PC-3 (cell line): ENCODE data around the gene TEPSIN. TPM values are rescaled to one million over a fixed set of nuclear protein-coding genes. Genes with fewer than 3 reads are reported as not detected.

ENCODE experiments used
- ATAC-seq: fragments of 200-7000 bp; cut with Tn5 transposase; 2 replicates; pipeline ENCODE4 v1.9.1; 2020; ENCODE audit warnings: mild to moderate bottlenecking, moderate library complexity
- BruUV-seq: library from RNA; stranded (reverse); fragments of 400-500 nt; replicated peaks from 2 replicates; lab custom pipeline; 2021; lab: Mats Ljungman, UMichigan
- CTCF ChIA-PET: fragments of 300-600 bp; sonication (Branson Sonifier 250); formaldehyde crosslinking; loops from one replicate; lab custom pipeline; 2022; ENCODE audit warnings: antibody characterized with exemption; lab: Charles Lee
- POLR2A ChIA-PET: fragments of 300-600 bp; sonication (Branson Sonifier 250); formaldehyde crosslinking; loops from one replicate; lab custom pipeline; 2022; ENCODE audit warnings: antibody characterized with exemption; ENCODE audit not compliant: unreplicated experiment; lab: Charles Lee
- DNase-seq: peaks from one replicate; pipeline ENCODE4 v3.0.0-alpha.2; 2015
- H2AFZ ChIP-seq: fragments of 300-600 bp; sonication (generic); 2 replicates; pipeline ENCODE4 v1.6.0; 2016; ENCODE audit warnings: antibody characterized with exemption, low read length
- H3F3A ChIP-seq: fragments of 300-600 bp; sonication (generic); one replicate; pipeline ENCODE4 v1.6.0; 2017; ENCODE audit warnings: antibody characterized with exemption, low read length, control low read depth, mild to moderate bottlenecking; ENCODE audit not compliant: unreplicated experiment
- H3K27ac ChIP-seq: fragments of 300-600 bp; sonication (generic); 2 replicates; pipeline ENCODE4 v1.5.1; 2016; ENCODE audit warnings: mild to moderate bottlenecking, low read length
- H3K27me3 ChIP-seq: fragments of 300-600 bp; sonication (generic); 2 replicates; pipeline ENCODE4 v1.6.1; 2016; ENCODE audit warnings: low read length, mixed read lengths
- H3K36me3 ChIP-seq: fragments of 300-600 bp; sonication (generic); 2 replicates; pipeline ENCODE4 v1.6.1; 2016; ENCODE audit warnings: low read depth, mixed run types, low read length, mixed read lengths
- H3K4me1 ChIP-seq: fragments of 300-600 bp; sonication (generic); 2 replicates; pipeline ENCODE4 v1.5.1; 2016; ENCODE audit warnings: low read length; ENCODE audit not compliant: insufficient read depth
- H3K4me2 ChIP-seq: fragments of 300-600 bp; sonication (generic); 2 replicates; pipeline ENCODE4 v1.6.0; 2016; ENCODE audit warnings: low read length
- H3K4me3 ChIP-seq: fragments of 300-600 bp; sonication (generic); 2 replicates; pipeline ENCODE4 v1.5.1; 2016; ENCODE audit warnings: mild to moderate bottlenecking, low read length, mixed read lengths
- H3K79me2 ChIP-seq: fragments of 300-600 bp; sonication (generic); 2 replicates; pipeline ENCODE4 v1.6.1; 2017; ENCODE audit warnings: low read length, mixed read lengths
- H3K9ac ChIP-seq: fragments of 300-600 bp; sonication (generic); 2 replicates; pipeline ENCODE4 v1.6.0; 2016; ENCODE audit warnings: mild to moderate bottlenecking, low read length
- H3K9me2 ChIP-seq: fragments of 300-600 bp; sonication (generic); replicated peaks from 2 replicates; pipeline ENCODE4 v1.6.1; 2016; ENCODE audit warnings: mixed run types, low read length, mixed read lengths
- H3K9me3 ChIP-seq: fragments of 300-600 bp; sonication (generic); 2 replicates; pipeline ENCODE4 v1.6.1; 2016; ENCODE audit warnings: low read length, mixed read lengths
- H4K20me1 ChIP-seq: fragments of 300-600 bp; sonication (generic); 2 replicates; pipeline ENCODE4 v1.6.1; 2016; ENCODE audit warnings: low read length, mixed read lengths
- CTCF ChIP-seq: fragments of 300-600 bp; sonication (generic); conservative IDR thresholded peaks from 2 replicates; pipeline ENCODE4 v1.5.1; 2017; ENCODE audit warnings: antibody characterized with exemption, low read depth, mild to moderate bottlenecking, low read length
- EZH2 ChIP-seq: fragments of 300-600 bp; sonication (generic); IDR thresholded peaks from one replicate; pipeline ENCODE4 v1.6.1; 2017; ENCODE audit warnings: antibody characterized with exemption, mild to moderate bottlenecking, low read length; ENCODE audit not compliant: unreplicated experiment
- EZH2phosphoT487 ChIP-seq: fragments of 300-600 bp; sonication (generic); IDR thresholded peaks from 2 replicates; pipeline ENCODE4 v1.6.1; 2018; ENCODE audit warnings: mild to moderate bottlenecking, antibody characterized with exemption, low read length, borderline replicate concordance
- intact Hi-C: fragments of 100-400 bp; cut with micrococcal nuclease; formaldehyde crosslinking; loops from 2 replicates; pipeline ENCODE4 v1.9.0; 2023
- total RNA-seq: library from RNA; depleted of rRNA; stranded (reverse); fragments of >200 nt; gene quantifications from 2 replicates; pipeline ENCODE4 v1.2.3, GENCODE V29; 2014

Gene TEPSIN
- total RNA-seq, 1 experiment from 2014 or later: 28.8 TPM

DNA sequence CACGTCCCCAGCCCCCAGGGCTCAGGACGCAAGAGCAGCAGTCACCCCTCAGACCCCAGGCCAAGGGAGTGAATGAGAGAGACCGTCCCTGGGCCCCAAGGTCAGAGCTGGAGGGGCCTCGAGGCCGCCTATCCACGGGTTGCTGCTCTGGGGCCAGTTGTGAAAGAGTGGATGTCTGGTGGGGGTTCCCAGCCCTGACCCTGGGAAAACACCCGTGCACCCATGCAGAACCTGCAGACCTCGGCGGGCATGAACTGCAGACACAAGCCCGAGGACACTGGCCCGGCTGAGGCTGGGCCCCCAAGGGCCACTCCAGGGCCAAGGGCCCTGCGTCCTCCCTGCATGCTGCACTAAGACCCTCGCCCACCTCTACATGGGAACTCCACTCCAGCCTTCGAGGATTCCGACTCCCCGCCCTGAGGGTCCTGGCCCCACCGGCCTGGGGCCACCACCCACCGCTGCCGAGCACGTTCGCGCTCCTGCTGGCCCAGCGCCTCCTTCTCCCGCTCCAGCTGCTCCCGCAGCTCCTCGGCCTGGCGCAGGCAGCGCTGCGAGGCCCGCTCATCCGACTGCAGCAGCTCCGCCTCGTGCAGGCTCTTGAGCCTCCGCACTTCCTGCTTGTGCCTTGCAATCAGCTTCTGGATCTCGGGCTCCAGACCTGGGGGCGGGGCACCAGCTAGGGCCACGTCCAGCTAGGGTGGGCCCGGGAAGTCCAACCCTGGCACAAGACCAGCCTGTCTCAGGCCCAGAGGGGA is 45.2 kb downstream of the TEPSIN start:
- DNase-seq (no peak), ATAC-seq (no peak)
- Histone ChIP-seq H3F3A (no peaks in the 10 kb centered on the region), H3K4me2 (no peak overlapping the region), H4K20me1 (no peaks in the 10 kb centered on the region), H3K9me2 (no peaks in the 10 kb centered on the region), H2AFZ (no peak overlapping the region), H3K79me2 (no peaks in the 10 kb centered on the region), H3K27ac (no peak overlapping the region), H3K27me3 (no peaks in the 10 kb centered on the region), H3K9me3 (no peaks in the 10 kb centered on the region), H3K4me1 (no peaks in the 10 kb centered on the region), H3K36me3 (no peaks in the 10 kb centered on the region; the same call in 1 of the 2 replicates), H3K9ac (no peak overlapping the region), H3K4me3 (no peak overlapping the region)
- TF ChIP-seq CTCF (no peak), EZH2 (no peak), EZH2phosphoT487 (no peak)
- intact Hi-C loops: no loop called here
- ChIA-PET POLR2A (interaction anchor here (0.6 kb wide), 1 partner anchor 31 kb away, joined by 8 read pairs; no protein-coding TSS in a partner anchor), CTCF (no interaction called here)
- no TSS peak for BruUV-seq

DNA sequence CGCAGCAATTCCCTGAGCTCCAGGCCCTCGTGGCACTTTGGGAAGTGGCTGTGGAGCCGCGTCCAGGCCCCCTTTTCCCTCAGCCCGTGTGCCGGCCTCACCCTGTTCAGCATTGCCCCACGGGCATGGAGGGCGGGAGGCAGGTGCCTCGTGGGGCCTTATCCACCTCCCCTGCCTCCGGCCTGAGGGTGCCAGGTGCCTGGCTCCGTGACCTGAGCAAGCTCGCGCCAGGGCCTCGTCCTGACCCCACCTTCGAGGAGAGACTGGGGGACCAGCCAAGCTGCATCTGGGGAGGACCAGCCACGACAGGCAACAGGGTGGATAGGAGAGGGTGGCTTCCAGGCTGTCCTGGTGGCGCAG is 45.8 kb downstream of the TEPSIN start:
- DNase-seq: no peak
- BruUV-seq: no TSS peak
- no peak for TF ChIP-seq EZH2
- no peak for TF ChIP-seq EZH2phosphoT487
- TF ChIP-seq CTCF: no peak
- Histone ChIP-seq H3K36me3 (no peaks in the 10 kb centered on the region; the same call in 1 of the 2 replicates), H4K20me1 (no peaks in the 10 kb centered on the region), H3K4me2 (no peak overlapping the region), H3K4me1 (no peaks in the 10 kb centered on the region), H3K27ac (no peak overlapping the region), H3K9ac (no peak overlapping the region), H2AFZ (no peak overlapping the region), H3K79me2 (no peaks in the 10 kb centered on the region), H3K27me3 (no peaks in the 10 kb centered on the region), H3K9me3 (no peaks in the 10 kb centered on the region), H3K9me2 (no peaks in the 10 kb centered on the region), H3F3A (no peaks in the 10 kb centered on the region), H3K4me3 (no peak overlapping the region)
- POLR2A ChIA-PET: interaction anchor here (0.6 kb wide), 1 partner anchor 32 kb away, joined by 8 read pairs; no protein-coding TSS in a partner anchor
- intact Hi-C loops: no loop called here
- no peak for ATAC-seq
- CTCF ChIA-PET: no interaction called here

GRCh38 chr17:81192386-81193050 is 46.3 kb downstream of the TEPSIN start:
- Histone ChIP-seq H3K9ac (no peak overlapping the region), H3F3A (no peaks in the 10 kb centered on the region), H3K9me2 (no peaks in the 10 kb centered on the region), H3K4me2 (no peak overlapping the region), H3K36me3 (no peaks in the 10 kb centered on the region; the same call in 1 of the 2 replicates), H4K20me1 (no peaks in the 10 kb centered on the region), H3K9me3 (no peaks in the 10 kb centered on the region), H3K79me2 (no peaks in the 10 kb centered on the region), H3K27ac (no peak overlapping the region), H2AFZ (no peak overlapping the region), H3K4me1 (no peaks in the 10 kb centered on the region), H3K4me3 (no peak overlapping the region), H3K27me3 (no peaks in the 10 kb centered on the region)
- ATAC-seq (no peak), DNase-seq (no peak)
- CTCF ChIA-PET: no interaction called here
- POLR2A ChIA-PET: interaction anchor here (0.6 kb wide), 1 partner anchor 32 kb away, joined by 8 read pairs; no protein-coding TSS in a partner anchor
- no peak for TF ChIP-seq CTCF
- TF ChIP-seq EZH2: no peak
- no peak for TF ChIP-seq EZH2phosphoT487
- intact Hi-C loops: no loop called here
- BruUV-seq: no TSS peak
